T-helper 2 cell treated with Interferon-gamma antibody and Interleukin-4, amounts not matched to agents 5 μg/mL and 100 μg/mL, for 36 hours (primary cell): ENCODE data around the gene NUP93.
A peak's percentile ranks its signal among the peaks of the same experiment; 100 is the strongest.
"Not testable (repeated sequence)": the region's sequence is repeated elsewhere in the genome, so short reads cannot be mapped to it uniquely, and the experiment has no call there.

Experiments
- DNase-seq: peaks from one replicate; pipeline ENCODE4 v3.0.0; 2021; ENCODE audit warnings: low spot score
- H3K27ac Mint-ChIP-seq: one replicate; pipeline ENCODE4 v1.8.0; 2021; ENCODE audit warnings: mild to moderate bottlenecking, mixed read lengths
- H3K27me3 Mint-ChIP-seq: one replicate; pipeline ENCODE4 v1.8.0; 2021; ENCODE audit warnings: low read depth, mixed read lengths
- H3K36me3 Mint-ChIP-seq: one replicate; pipeline ENCODE4 v1.8.0; 2021; ENCODE audit warnings: low read depth, mixed read lengths
- H3K4me1 Mint-ChIP-seq: one replicate; pipeline ENCODE4 v1.8.0; 2021; ENCODE audit warnings: low read depth, mixed read lengths
- H3K4me3 Mint-ChIP-seq: one replicate; pipeline ENCODE4 v1.8.0; 2022; ENCODE audit warnings: mild to moderate bottlenecking, moderate library complexity, mixed read lengths
- H3K9me3 Mint-ChIP-seq: one replicate; pipeline ENCODE4 v1.8.0; 2021; ENCODE audit warnings: mixed read lengths

Gene NUP93

DNA sequence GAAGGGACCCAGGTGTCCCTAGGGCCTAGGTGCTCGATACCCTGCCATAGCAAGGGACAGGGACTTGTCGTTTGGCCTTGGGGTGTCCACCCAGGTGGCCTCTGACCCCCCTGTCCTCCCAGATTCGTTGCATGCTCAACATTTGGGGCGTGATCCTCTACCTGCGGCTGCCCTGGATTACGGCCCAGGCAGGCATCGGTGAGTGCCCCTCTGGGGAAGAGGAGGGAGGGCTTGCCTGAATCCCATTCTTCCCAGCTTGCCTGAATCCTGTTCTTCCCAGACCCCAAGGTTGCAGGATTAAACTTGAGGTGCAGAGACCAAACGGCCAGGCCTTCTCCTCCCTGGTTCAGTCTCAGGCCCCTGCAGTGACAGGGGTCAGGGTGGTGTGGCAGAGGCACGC lies 138.2 kb downstream of the NUP93 start:
- no peak overlapping the region for H3K27ac Mint-ChIP-seq
- no peak for DNase-seq
- no peaks in the 10 kb centered on the region for H3K36me3 Mint-ChIP-seq
- peaks cover 8% of the 10 kb centered on the region for H3K4me1 Mint-ChIP-seq
- no peaks in the 10 kb centered on the region for H3K9me3 Mint-ChIP-seq
- no peak overlapping the region for H3K4me3 Mint-ChIP-seq
- no peaks in the 10 kb centered on the region for H3K27me3 Mint-ChIP-seq

DNA sequence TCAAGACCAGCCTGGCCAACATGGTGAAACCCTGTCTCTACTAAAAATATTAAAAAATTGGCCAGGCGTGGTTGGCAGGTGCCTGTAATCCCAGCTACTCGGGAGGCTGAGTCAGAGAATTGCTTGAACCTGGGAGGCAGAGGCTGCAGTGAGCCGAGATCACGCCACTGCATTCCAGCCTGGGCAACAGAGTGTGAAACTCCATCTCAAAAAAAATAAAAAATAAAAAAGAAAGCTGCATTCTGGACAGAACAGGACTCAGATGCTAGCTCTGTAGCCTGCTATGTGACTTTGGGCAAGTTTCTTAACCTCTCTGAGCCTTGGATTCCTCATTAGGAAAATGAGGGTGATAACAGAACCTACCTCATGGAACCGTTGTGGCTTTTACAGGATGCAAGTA lies 138.8 kb downstream of the NUP93 start:
- H3K27ac Mint-ChIP-seq, H3K36me3 Mint-ChIP-seq, H3K9me3 Mint-ChIP-seq, H3K4me1 Mint-ChIP-seq, DNase-seq, H3K27me3 Mint-ChIP-seq, H3K4me3 Mint-ChIP-seq: not testable (repeated sequence)

DNA sequence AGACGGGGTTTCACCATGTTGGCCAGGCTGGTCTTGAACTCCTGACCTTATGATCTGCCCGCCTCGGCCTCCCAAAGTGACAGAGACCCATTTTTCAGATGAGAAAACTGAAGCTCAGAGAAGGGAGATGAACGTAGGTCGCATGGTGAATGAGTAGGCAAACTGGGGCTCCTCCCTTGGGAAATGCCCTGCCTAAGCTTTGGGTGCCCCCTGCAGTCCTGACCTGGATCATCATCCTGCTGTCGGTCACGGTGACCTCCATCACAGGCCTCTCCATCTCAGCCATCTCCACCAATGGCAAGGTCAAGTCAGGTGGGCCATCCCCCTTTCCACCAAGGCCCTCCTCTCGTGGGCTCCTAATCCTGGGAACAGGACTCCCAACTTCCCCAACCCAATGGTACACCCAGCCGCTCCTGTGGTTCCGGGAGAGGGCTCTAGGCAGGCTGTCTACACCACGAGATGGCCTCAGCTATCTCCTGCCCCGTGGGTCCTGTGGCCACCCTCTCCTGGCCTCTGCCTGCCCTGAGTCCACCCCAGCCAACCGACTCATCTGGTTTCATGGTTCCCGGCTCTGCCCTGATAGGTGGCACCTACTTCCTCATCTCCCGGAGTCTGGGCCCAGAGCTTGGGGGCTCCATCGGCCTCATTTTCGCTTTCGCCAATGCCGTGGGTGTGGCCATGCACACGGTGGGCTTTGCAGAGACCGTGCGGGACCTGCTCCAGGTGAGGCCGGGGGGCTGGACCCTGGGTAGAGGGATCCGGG lies 139.8 kb downstream of the NUP93 start:
- H3K27ac Mint-ChIP-seq: no peak overlapping the region
- no peaks in the 10 kb centered on the region for H3K27me3 Mint-ChIP-seq
- no peaks in the 10 kb centered on the region for H3K9me3 Mint-ChIP-seq
- no peaks in the 10 kb centered on the region for H3K36me3 Mint-ChIP-seq
- peak; percentile 16 for DNase-seq
- H3K4me1 Mint-ChIP-seq: peaks cover 2% of the 10 kb centered on the region
- no peak overlapping the region for H3K4me3 Mint-ChIP-seq

DNA sequence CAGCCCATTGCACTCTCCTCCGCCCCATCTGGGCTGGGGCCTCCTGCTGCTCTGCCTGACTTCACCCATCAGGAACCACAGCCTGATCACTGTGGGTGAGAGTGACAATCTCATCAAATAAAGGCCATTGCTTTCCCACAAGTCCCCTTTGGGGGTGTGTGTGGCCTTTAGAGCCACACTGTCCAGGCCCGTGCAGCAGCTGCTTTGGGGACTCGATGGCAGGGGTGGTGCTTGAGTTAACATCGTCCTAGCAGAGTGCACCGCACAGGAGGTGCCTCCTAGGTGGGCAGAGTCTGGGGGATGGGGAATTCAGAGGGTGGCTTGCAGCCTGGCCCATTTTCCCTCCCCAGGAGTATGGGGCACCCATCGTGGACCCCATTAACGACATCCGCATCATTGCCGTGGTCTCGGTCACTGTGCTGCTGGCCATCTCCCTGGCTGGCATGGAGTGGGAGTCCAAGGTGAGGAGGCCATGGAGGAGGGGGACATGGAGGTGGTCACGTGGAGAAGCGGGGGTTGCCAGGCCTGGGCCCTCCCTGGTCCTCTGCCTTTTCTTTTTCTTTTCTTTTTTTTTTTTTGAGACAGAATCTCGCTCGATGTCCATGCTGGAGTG lies 140.5 kb downstream of the NUP93 start:
- Mint-ChIP-seq H3K27ac (no peak overlapping the region), H3K36me3 (no peaks in the 10 kb centered on the region), H3K9me3 (no peaks in the 10 kb centered on the region), H3K27me3 (no peaks in the 10 kb centered on the region), H3K4me3 (no peak overlapping the region), H3K4me1 (peaks cover 2% of the 10 kb centered on the region)
- DNase-seq: no peak

DNA sequence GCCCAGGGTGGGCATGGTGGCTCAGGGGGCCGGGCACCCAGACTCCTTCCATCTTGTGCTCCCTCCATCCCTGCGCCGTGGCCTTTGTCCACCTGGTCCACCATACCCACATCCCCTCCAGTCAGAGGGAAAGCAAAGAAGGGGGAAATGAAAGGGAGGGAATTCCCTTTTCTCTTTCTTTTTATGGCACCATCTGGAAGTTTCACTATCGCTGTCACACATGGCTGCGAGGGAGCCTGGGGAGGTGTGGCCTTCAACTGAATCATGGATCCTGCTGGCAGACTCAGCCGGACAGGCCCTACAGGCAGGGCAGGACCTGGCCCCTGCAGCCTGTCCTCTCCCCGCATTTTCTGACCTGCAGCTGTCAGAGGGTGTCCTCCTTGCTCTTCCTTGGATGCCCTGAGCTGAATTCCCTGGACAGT lies 141.3 kb downstream of the NUP93 start:
- H3K36me3 Mint-ChIP-seq: no peaks in the 10 kb centered on the region
- H3K9me3 Mint-ChIP-seq: no peaks in the 10 kb centered on the region
- peaks cover 2% of the 10 kb centered on the region for H3K4me1 Mint-ChIP-seq
- DNase-seq: no peak
- H3K27ac Mint-ChIP-seq: no peak overlapping the region
- H3K4me3 Mint-ChIP-seq: no peak overlapping the region
- no peaks in the 10 kb centered on the region for H3K27me3 Mint-ChIP-seq

DNA sequence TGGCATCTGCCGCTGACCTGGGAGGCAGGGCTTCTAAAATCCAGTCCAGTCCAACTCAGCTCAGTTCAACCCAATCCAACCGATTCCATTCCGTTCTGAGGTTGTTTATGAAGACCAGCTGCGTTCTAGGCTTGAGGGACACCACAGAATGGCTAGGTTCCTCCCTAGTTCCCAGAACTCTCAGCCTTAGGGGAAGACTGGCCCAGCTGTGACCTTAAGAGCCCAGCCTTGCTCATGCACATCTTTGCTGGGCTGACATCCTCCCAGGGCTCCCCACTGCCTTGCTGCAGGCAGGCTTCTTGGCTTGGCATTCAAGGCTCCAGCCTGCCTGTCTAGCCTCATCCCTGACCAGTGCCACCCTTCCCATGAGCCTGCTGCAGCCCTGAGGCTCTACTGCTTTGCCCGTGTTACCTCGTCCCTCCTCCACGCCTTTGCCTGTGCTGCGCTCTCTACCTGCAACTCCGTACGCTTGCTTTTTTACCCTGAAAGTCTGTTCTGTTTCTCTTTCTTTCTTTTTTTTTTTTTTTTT lies 143.0 kb downstream of the NUP93 start:
- Mint-ChIP-seq H3K27ac (no peak overlapping the region), H3K9me3 (no peaks in the 10 kb centered on the region), H3K36me3 (no peaks in the 10 kb centered on the region), H3K4me1 (no peaks in the 10 kb centered on the region), H3K27me3 (no peaks in the 10 kb centered on the region), H3K4me3 (no peak overlapping the region)
- no peak for DNase-seq

DNA sequence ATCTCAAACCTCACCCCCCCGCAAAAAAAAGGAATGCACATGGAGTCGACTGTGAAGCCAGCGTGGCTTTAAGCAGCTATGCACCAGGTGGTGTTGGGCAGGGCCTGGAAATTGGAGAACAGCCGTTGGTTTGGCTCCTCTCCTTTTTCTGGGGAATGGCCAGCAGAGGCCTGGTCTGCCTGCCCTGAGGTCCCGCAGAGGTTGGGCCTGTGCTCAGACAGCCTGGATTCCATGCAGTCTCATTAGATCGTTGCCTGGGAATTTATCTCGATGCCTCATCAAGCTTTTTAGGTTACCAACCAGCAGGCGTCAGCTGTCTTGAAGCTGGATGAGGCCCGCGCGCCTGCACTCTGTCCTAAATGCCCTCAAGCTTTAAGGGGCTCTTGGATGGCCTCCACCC lies 144.9 kb downstream of the NUP93 start:
- Mint-ChIP-seq H3K27ac (no peak overlapping the region), H3K4me1 (no peaks in the 10 kb centered on the region), H3K9me3 (no peaks in the 10 kb centered on the region), H3K27me3 (no peaks in the 10 kb centered on the region), H3K4me3 (no peak overlapping the region), H3K36me3 (no peaks in the 10 kb centered on the region)
- no peak for DNase-seq

DNA sequence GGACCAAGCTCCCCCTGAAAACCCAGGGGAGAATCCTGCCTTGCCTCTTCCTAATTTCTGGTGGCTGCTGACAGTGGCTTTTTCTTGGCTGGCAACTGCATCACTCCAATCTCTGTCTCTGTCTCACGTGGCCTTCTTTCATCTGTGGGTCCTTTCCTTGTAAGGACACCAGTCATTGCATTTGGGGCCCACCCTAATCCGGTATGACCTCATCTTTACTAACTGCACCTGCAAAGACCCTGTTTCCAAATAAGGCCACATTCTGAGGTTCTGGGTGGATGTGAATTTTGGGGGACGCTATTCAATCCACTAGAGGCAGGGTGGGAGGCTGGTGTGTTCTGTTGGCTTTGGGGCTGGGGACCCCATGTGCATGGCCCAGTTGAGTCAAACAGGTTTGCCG lies 146.1 kb downstream of the NUP93 start:
- Mint-ChIP-seq H3K36me3 (no peaks in the 10 kb centered on the region), H3K27me3 (no peaks in the 10 kb centered on the region), H3K27ac (no peak overlapping the region), H3K9me3 (no peaks in the 10 kb centered on the region), H3K4me3 (no peak overlapping the region), H3K4me1 (no peaks in the 10 kb centered on the region)
- no peak for DNase-seq

DNA sequence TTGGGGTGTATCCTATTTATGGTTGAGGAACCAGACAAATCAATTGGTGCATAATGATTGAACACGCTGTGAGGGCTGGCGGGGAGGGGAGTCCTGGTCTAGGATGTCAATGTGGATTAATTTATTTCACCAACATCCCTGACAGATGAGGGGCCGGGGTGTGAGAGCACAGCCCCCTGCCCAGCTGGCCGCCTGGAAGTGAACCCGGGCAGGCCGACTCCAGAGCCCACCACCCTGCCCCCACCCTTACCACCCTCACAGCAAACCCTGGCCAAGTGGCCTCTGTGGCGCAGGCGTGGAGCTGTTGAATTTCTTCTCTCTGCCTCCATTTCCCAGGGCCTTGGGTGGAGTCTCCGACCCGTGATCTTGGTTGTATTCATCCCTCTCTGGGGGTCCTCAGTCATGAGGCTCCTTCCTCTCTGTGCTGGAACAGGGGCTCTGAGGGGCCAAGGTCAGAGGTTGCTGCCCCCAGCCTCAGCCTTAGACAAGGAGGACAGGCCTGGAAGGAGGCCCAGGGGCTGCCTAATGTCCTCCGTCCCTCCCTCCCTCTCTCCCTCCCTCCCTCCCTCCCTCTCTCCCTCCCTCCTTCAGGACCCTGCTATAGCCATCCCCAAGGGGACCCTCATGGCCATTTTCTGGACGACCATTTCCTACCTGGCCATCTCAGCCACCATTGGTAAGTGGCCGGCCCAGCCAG lies 147.7 kb downstream of the NUP93 start:
- Mint-ChIP-seq H3K27ac (no peak overlapping the region), H3K36me3 (no peaks in the 10 kb centered on the region), H3K4me3 (no peak overlapping the region), H3K4me1 (no peaks in the 10 kb centered on the region), H3K27me3 (no peaks in the 10 kb centered on the region), H3K9me3 (no peaks in the 10 kb centered on the region)
- DNase-seq: no peak

DNA sequence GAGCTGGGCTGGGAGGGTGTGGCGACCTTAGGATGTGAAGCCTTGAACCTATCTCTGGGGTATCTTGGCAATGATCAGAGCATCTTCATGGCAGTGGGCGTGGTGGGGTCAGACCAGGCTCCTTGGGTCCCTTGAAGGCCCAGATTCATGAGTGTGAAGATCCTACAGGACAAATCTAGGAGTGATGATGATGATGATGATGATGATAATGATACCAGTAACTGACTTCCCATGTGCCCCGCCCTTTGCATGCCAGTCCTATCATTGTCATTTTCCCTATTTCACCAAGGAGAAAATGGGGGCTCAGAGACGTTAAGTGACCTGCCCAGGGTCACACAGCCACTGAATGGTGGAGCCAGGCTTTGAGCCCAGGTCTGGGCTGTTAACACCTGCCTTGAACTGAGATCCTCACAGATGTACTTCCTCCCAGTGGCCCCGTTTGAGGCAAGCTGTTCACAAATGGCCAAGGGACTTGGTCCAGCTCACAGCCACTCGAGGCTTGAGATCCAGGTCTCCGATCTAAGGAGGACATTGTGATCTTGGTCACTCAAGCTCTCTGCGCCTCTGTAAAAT lies 148.4 kb downstream of the NUP93 start:
- Mint-ChIP-seq H3K36me3 (no peaks in the 10 kb centered on the region), H3K4me1 (no peaks in the 10 kb centered on the region), H3K9me3 (no peaks in the 10 kb centered on the region), H3K4me3 (no peak overlapping the region), H3K27me3 (no peaks in the 10 kb centered on the region), H3K27ac (no peak overlapping the region)
- DNase-seq: no peak

DNA sequence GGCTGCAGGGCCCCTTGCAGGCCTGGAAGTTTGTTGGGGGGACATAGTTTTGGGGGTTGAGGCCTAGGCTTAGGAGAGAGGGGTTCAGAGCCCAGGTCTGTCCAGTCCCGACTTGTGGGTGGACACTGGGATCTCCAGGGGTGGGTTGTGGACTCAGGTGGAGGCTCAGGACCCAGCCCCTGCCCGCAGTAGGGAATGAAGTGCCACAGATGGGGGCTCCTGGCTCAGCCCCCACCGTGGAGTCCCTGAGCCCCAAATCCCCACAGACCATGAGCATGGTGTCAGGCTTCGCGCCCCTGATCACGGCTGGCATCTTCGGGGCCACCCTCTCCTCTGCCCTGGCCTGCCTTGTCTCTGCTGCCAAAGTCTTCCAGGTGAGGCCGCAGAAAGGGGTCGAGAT lies 149.3 kb downstream of the NUP93 start:
- Mint-ChIP-seq H3K4me1 (no peaks in the 10 kb centered on the region), H3K27me3 (no peaks in the 10 kb centered on the region), H3K4me3 (no peak overlapping the region), H3K9me3 (no peaks in the 10 kb centered on the region), H3K36me3 (no peaks in the 10 kb centered on the region), H3K27ac (no peak overlapping the region)
- DNase-seq: no peak

DNA sequence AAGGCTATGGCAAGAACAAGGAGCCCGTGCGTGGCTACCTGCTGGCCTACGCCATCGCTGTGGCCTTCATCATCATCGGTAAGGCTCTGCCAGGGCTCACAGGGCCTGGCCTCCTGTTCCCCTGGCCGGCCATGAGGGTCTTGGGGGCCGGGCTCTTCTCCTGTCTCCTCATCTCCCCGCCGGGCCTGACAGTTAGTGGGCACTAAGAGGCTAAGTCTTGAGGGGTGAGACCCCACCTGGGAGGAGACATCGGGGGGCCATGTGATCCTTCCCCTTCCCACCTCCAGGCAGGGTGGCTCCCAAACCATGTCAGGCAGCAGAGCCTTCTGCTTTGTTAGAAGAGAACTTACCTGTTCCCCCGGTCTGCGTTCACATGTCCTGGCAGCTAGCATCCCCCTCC lies 150.2 kb downstream of the NUP93 start:
- no peak for DNase-seq
- no peaks in the 10 kb centered on the region for H3K9me3 Mint-ChIP-seq
- no peaks in the 10 kb centered on the region for H3K4me1 Mint-ChIP-seq
- H3K4me3 Mint-ChIP-seq: no peak overlapping the region
- H3K27ac Mint-ChIP-seq: no peak overlapping the region
- no peaks in the 10 kb centered on the region for H3K27me3 Mint-ChIP-seq
- no peaks in the 10 kb centered on the region for H3K36me3 Mint-ChIP-seq

DNA sequence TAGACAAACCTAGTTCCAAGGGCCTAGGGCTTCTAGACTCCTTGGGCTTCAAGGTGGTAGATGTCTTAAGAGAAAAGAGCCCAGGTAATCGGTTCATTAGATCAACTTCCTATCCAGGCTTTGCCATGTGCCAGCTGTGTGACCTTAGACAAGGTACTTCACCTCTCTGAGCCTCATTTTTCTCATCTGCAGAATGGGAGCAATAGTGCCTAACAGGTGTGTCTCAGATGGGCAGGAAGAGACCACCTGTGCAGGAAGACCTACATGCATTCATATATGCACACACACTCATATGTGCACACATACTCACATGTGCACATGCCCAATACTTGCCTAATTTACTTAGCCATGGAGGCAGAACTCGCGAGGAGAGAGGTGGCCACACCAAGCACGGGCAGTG lies 150.8 kb downstream of the NUP93 start:
- Mint-ChIP-seq H3K27ac (no peak overlapping the region), H3K36me3 (no peaks in the 10 kb centered on the region), H3K9me3 (no peaks in the 10 kb centered on the region), H3K4me1 (no peaks in the 10 kb centered on the region), H3K4me3 (no peak overlapping the region), H3K27me3 (no peaks in the 10 kb centered on the region)
- no peak for DNase-seq
